Kidney tubule cell (primary cell): ENCODE results near the gene ZNF469.
"Not testable (repeated sequence)": the region's sequence is repeated elsewhere in the genome, so short reads cannot be mapped to it uniquely, and the experiment has no call there.

Source experiments
- DNase-seq: peaks from one replicate; pipeline ENCODE4 v3.0.0-alpha.2; 2018; ENCODE audit warnings: low spot score

The ZNF469 gene

GRCh38 chr16:88408561-88409142, 25.9 kb downstream of the ZNF469 start:
- DNase-seq, result no peak

- DNase-seq, result no peak
Observed at GRCh38 chr16:88409296-88410065, 26.7 kb downstream of the ZNF469 start.

GRCh38 chr16:88410297-88410968, 27.7 kb downstream of the ZNF469 start:
- not testable (repeated sequence) for DNase-seq

GRCh38 chr16:88411951-88412576, 29.3 kb downstream of the ZNF469 start:
- no peak for DNase-seq

GRCh38 chr16:88412766-88413165, 30.0 kb downstream of the ZNF469 start:
- DNase-seq, result no peak

GRCh38 chr16:88413231-88413630, 30.5 kb downstream of the ZNF469 start:
- DNase-seq, result no peak

GRCh38 chr16:88413631-88414030, 30.9 kb downstream of the ZNF469 start:
- DNase-seq, result no peak

- DNase-seq, result no peak
Observed at GRCh38 chr16:88414521-88415380, 32.0 kb downstream of the ZNF469 start.

- DNase-seq, result no peak
Observed at GRCh38 chr16:88415381-88415705, 32.6 kb downstream of the ZNF469 start.

- no peak for DNase-seq
Observed at GRCh38 chr16:88415713-88416323, 33.1 kb downstream of the ZNF469 start.

- no peak for DNase-seq
Observed at GRCh38 chr16:88416686-88417085, 33.9 kb downstream of the ZNF469 start.

- no peak for DNase-seq
Observed at GRCh38 chr16:88417684-88418476, 35.1 kb downstream of the ZNF469 start.

- DNase-seq, result no peak
Observed at GRCh38 chr16:88418869-88419268, 36.1 kb downstream of the ZNF469 start.

- no peak for DNase-seq
Observed at GRCh38 chr16:88419790-88420189, 37.0 kb downstream of the ZNF469 start.

GRCh38 chr16:88420496-88420895, 37.7 kb downstream of the ZNF469 start:
- DNase-seq, result no peak

GRCh38 chr16:88421301-88421700, 38.5 kb downstream of the ZNF469 start:
- DNase-seq, result no peak

GRCh38 chr16:88421871-88422433, 39.2 kb downstream of the ZNF469 start:
- DNase-seq, result no peak

- no peak for DNase-seq
Observed at GRCh38 chr16:88422733-88423447, 40.1 kb downstream of the ZNF469 start.

- DNase-seq, result no peak
Observed at GRCh38 chr16:88423448-88423850, 40.7 kb downstream of the ZNF469 start.
